Ovary (tissue), 10 donors: ENCODE results near the gene ROS1. TPM values are rescaled to one million over a fixed set of nuclear protein-coding genes. Genes with fewer than 3 reads are reported as not detected.

ENCODE experiments used
- DNase-seq, 5 donors: peaks; one replicate each; pipeline ENCODE4 v3.0.0-alpha.2; 2019 to 2020
- H3K27ac ChIP-seq, 2 donors: fragments of 200-600 bp; one replicate each; pipeline versions ENCODE4 v1.5.1 to v1.8.0; 2019 to 2022
- H3K27me3 ChIP-seq: fragments of 200-600 bp; one replicate; pipeline ENCODE4 v1.8.0; 2022
- H3K36me3 ChIP-seq: fragments of 200-600 bp; sonication (generic); one replicate; pipeline ENCODE4 v1.5.1; 2019
- H3K4me1 ChIP-seq: one replicate; pipeline ENCODE4 v1.8.1; 2013; ENCODE audit warnings: mild to moderate bottlenecking, moderate library complexity; ENCODE audit not compliant: insufficient read depth
- H3K4me3 ChIP-seq: fragments of 200-600 bp; sonication (generic); one replicate; pipeline ENCODE4 v1.5.1; 2017
- H3K9me3 ChIP-seq, 2 donors: fragments of 200-600 bp in 1 of 2; sonication (generic) in 1 of 2; one replicate each; pipeline versions ENCODE4 v1.5.1 to v1.8.1; 2013 to 2019; ENCODE audit warnings: mild to moderate bottlenecking in 1 of 2, moderate library complexity in 1 of 2
- EP300 ChIP-seq: sonication (generic); formaldehyde crosslinking; IDR thresholded peaks from one replicate; pipeline ENCODE4 v1.6.1; 2017; ENCODE audit warnings: antibody characterized with exemption
- POLR2A ChIP-seq: fragments of 450-650 bp; IDR thresholded peaks from one replicate; pipeline ENCODE4 v1.6.1; 2017; ENCODE audit warnings: antibody characterized with exemption, mild to moderate bottlenecking, moderate library complexity
- WGBS, 3 donors: extraction: QIAGEN DNeasy Blood & Tissue Kit in 1 of 3; methylation state at CpG; one replicate each; pipeline versions ENCODE4 v1.1.5 to v1.1.7; 2013 to 2017; 5-methylcytosine and 5-hydroxymethylcytosine counted together
- intact Hi-C, 4 donors: fragments of 100-400 bp; cut with DNase I; formaldehyde crosslinking; loops; one replicate each; pipeline versions ENCODE4 v1.11.0 to v1.15.1; 2022 to 2023
- long read RNA-seq, 3 donors: library from polyadenylated mRNA in 2 of 3; unstranded in 2 of 3; transcript quantifications; one replicate each; pipeline ENCODE4 v2.0.0 and lab custom pipeline, GENCODE V29; 2021 to 2026
- polyA plus RNA-seq, 2 donors: library from polyadenylated mRNA; stranded (reverse); fragments of 200-250 nt in 1 of 2; fragments of 350-450 nt in 1 of 2; fragmentation: Illumina TruSeq in 1 of 2; extraction: RNeasy Lipid Tissue Mini Kit (QIAGEN cat#74804) in 1 of 2; gene quantifications; one replicate each; pipeline ENCODE4 v1.2.3, GENCODE V29; 2013 to 2014
- total RNA-seq, 7 donors: library from RNA; depleted of rRNA in 2 of 7; stranded (reverse); fragments of >200 nt in 2 of 7; fragmentation: NEBNext Ultra II Directional in 3 of 7; extraction: Animal tissue kit (Norgen Biotek cat#: 25700) in 3 of 7; gene quantifications; one replicate each; pipeline versions ENCODE4 v1.1.0 to v1.2.4, GENCODE V29; 2016 to 2023
- TF ChIP-seq, protein P1 (sequence below), 3 donors: fragments of 450-650 bp in 2 of 3; fragments of 200-600 bp in 1 of 3; IDR thresholded peaks; one replicate each; pipeline versions ENCODE4 v1.5.1 to v1.8.0; 2016 to 2022; ENCODE audit warnings: antibody characterized with exemption in 3 of 3, mild to moderate bottlenecking in 1 of 3
- donor health status: DM: no; HTN: no; CAD: no; lungs with moderate emphysema.
- donor health status: DM: no; HTN: no; CAD: no.
- donor health status: Bipolar disorder and iron deficiency.
- donor health status: DM: yes; HTN: yes; CAD: no.
- donor health status: DM: no; HTN: no; CAD: no.
- donor health status: DM: yes; HTN: yes; CAD: no.

The ROS1 gene
- total RNA-seq (under 1 TPM in 4 of 7 donors, not detected in 3; under 0.01 to 0.62 (median 0.14) TPM), polyA plus RNA-seq (not detected)
- long read RNA-seq, donor 1 = 0 reads
- long read RNA-seq, donor 2 = 0 reads
- long read RNA-seq, donor 3 = 0 reads

DNA sequence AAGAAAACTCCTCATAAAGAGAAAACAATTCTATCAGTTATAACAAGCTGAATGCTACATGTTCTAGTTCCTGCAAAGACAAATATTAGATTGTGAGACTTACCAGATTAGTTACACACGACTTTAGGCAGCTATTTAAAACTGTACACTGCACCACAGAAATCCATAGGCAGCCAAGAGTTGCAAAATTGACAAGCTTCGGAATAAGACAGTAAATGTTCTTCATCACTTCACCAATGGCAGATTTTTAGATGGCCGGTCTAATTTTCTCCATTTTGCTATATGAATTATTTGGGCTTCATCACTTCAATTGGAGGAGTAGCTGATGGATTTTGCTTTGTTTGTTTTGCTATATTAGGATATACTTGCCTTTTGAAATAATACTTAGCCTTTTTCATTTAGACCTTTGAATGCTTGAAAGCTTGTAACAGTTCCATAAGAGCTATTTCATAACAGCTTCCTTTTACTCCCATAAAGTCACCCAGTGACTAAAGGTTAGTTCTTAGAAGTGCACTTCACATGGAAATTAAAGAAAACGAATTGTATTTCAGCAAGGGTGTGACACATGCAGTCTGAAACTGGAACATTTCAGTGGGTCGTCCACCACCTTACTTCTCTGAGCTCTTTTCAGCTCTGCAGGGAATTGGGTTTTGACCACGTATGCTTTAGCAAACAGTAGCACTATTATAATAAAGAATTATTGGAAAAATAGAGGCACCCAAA lies at the start of gene ROS1:
Gene ROS1 (minus strand): TSS at position 512 of the 723 bp plus-strand sequence. CDS start 286 bp downstream, at position 226.
- intact Hi-C loops = no loop called here
- no peaks in the 10 kb centered on the region for H3K9me3 ChIP-seq
- H3K36me3 ChIP-seq = no peaks in the 10 kb centered on the region
- H3K4me3 ChIP-seq = no peak within 1 kb of the TSS
- H3K4me1 ChIP-seq = no peaks in the 10 kb centered on the region
- H3K27me3 ChIP-seq = no peaks in the 10 kb centered on the region
- no peak for TF ChIP-seq EP300
- no peak for TF ChIP-seq POLR2A
- TF ChIP-seq, protein P1, sequence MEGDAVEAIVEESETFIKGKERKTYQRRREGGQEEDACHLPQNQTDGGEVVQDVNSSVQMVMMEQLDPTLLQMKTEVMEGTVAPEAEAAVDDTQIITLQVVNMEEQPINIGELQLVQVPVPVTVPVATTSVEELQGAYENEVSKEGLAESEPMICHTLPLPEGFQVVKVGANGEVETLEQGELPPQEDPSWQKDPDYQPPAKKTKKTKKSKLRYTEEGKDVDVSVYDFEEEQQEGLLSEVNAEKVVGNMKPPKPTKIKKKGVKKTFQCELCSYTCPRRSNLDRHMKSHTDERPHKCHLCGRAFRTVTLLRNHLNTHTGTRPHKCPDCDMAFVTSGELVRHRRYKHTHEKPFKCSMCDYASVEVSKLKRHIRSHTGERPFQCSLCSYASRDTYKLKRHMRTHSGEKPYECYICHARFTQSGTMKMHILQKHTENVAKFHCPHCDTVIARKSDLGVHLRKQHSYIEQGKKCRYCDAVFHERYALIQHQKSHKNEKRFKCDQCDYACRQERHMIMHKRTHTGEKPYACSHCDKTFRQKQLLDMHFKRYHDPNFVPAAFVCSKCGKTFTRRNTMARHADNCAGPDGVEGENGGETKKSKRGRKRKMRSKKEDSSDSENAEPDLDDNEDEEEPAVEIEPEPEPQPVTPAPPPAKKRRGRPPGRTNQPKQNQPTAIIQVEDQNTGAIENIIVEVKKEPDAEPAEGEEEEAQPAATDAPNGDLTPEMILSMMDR (IDR thresholded peaks at IDR 0.05) = no peak
- DNase-seq = no peak
- WGBS, 3 donors = 60 to 65% (median 64%) methylated on average over 6 of the region's 6 CpGs
- H3K27ac ChIP-seq = no peak within 1 kb of the TSS

DNA sequence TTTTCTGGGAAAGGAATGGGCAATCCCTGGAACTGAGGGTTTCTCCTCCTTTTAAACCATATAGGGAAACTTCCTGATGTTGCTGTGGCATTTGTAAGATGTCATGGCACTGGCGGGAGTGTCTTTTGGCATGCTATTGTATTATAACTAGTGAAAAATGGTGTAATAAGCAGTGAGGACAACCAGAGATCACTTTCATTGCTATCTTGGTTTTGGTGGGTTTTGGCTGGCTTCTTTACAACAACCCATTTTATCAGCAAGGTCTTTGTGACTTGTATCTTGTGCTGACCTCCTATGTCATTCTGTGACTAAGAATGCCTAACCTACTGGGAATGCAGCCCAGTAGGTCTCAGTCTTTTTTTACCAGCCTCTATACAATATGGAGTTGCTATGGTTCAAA lies 47.7 kb upstream of the ROS1 start:
- TF ChIP-seq EP300 (no peak), POLR2A (no peak)
- TF ChIP-seq, protein P1 (IDR thresholded peaks at IDR 0.05) = no peak
- no peak overlapping the region for H3K27ac ChIP-seq
- WGBS, 3 donors = 73 to 88% (median 74%) methylated on average over 1 of the region's 1 CpG
- H3K4me1 ChIP-seq = no peaks in the 10 kb centered on the region
- DNase-seq = no peak
- H3K27me3 ChIP-seq = no peaks in the 10 kb centered on the region
- H3K9me3 ChIP-seq = no peaks in the 10 kb centered on the region
- no peak overlapping the region for H3K4me3 ChIP-seq
- intact Hi-C loops = no loop called here
- no peaks in the 10 kb centered on the region for H3K36me3 ChIP-seq

DNA sequence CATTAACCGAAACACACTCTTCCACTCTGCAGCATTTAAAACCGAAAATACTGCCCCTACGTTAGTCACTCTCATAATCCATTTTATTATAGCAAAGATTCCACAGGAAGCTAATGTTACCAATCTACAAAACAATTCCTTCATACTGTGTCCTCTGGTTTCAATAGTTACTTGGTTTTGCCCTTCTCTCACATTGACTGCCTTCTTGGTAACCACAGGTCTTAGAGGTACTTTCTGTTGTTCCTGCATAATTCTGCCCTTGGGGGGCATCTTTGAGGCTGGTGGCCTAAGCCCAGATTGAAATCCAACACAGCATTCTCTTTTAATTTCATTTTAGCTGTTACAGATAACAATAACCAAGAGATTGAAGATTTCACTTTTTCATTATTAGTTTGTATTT lies 46.9 kb upstream of the ROS1 start:
- intact Hi-C loops = no loop called here
- H3K9me3 ChIP-seq = no peaks in the 10 kb centered on the region
- H3K36me3 ChIP-seq = no peaks in the 10 kb centered on the region
- TF ChIP-seq, protein P1 (IDR thresholded peaks at IDR 0.05) = no peak
- no peak for TF ChIP-seq POLR2A
- no peak for TF ChIP-seq EP300
- no peak overlapping the region for H3K27ac ChIP-seq
- no peak overlapping the region for H3K4me3 ChIP-seq
- H3K27me3 ChIP-seq = no peaks in the 10 kb centered on the region
- WGBS, 3 donors = 88 to 91% (median 89%) methylated on average over 3 of the region's 3 CpGs
- H3K4me1 ChIP-seq = no peaks in the 10 kb centered on the region
- no peak for DNase-seq

DNA sequence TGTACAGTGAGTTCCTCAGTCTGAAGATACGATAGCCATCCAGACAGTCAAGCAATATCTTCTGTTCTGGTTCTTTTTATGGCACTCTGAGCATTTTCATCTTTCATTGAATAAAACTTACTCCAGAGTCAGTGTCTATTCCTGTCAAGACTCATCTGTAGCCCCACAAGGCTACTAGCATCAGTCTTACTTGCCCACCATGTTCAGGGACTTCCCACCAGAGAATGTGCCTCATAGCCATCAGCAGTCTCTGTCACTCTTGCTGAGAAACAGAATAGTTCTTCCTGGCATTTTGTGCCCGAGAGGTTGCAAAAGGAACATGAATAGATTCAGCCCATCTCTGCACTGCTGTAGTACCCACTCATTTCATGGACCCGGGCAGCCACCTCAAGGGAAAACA lies 44.0 kb upstream of the ROS1 start:
- WGBS, 3 donors = 81 to 90% (median 86%) methylated on average over 3 of the region's 3 CpGs
- Histone ChIP-seq H3K36me3 (no peaks in the 10 kb centered on the region), H3K27ac (no peak overlapping the region), H3K4me3 (no peak overlapping the region), H3K4me1 (no peaks in the 10 kb centered on the region), H3K9me3 (no peaks in the 10 kb centered on the region), H3K27me3 (no peaks in the 10 kb centered on the region)
- intact Hi-C loops = no loop called here
- no peak for DNase-seq
- TF ChIP-seq, protein P1 (IDR thresholded peaks at IDR 0.05) = no peak
- no peak for TF ChIP-seq EP300
- no peak for TF ChIP-seq POLR2A
